GM12891 (cell line): ENCODE measurements around the gene R3HDM1.

Experiments
- DNase-seq: peaks from one replicate; pipeline ENCODE4 v3.0.0; 2011; ENCODE audit warnings: low spot score; ENCODE audit not compliant: insufficient read length
- FAIRE-seq: peaks from 2 replicates; lab custom pipeline; 2011; peaks lifted over from hg19 to GRCh38; lab: Jason Lieb, UNC
- PAX5 ChIP-seq: IDR thresholded peaks from 2 replicates; pipeline ENCODE4 v1.6.1; 2011; ENCODE audit warnings: low read length, moderate library complexity, mild to moderate bottlenecking; ENCODE audit not compliant: insufficient read depth, severe bottlenecking
- POLR2A ChIP-seq: IDR thresholded peaks from 2 replicates; pipeline ENCODE4 v1.6.1; 2011; ENCODE audit warnings: low read depth, low read length, control low read depth
- POLR2AphosphoS5 ChIP-seq: IDR thresholded peaks from 2 replicates; pipeline ENCODE4 v1.6.1; 2011; ENCODE audit warnings: low read depth, low read length, control low read depth
- POU2F2 ChIP-seq: IDR thresholded peaks from 2 replicates; pipeline ENCODE4 v1.6.1; 2011; ENCODE audit warnings: low read depth, mild to moderate bottlenecking, control low read depth, low read length, moderate library complexity
- SPI1 ChIP-seq: IDR thresholded peaks from 2 replicates; pipeline ENCODE4 v1.6.1; 2011; ENCODE audit warnings: low read depth, low read length, control low read depth
- TAF1 ChIP-seq: IDR thresholded peaks from 2 replicates; pipeline ENCODE4 v1.6.1; 2011; ENCODE audit warnings: low read depth, low read length, control low read depth

R3HDM1 gene

DNA sequence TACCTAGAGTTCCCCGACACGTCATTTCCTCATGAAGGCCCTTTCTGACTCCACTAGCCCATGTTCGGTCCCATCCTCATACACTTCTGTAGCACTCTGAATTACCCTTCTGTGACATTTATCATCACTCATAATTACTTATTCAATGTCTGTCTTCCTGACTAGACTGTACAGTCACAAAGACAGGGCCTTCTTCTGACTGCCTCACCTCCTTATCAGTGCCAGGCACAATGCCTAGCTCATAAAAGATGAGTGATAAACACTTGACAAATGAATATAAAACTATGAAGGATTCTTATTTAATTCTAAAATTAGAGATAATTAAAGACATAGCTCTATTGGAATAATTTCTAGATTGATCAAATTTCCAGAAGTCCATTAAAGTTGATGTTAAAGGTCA is 208.9 kb downstream of the R3HDM1 start:
- DNase-seq: no peak
- TF ChIP-seq SPI1 (no peak), TAF1 (no peak), POLR2AphosphoS5 (no peak), POU2F2 (no peak)

DNA sequence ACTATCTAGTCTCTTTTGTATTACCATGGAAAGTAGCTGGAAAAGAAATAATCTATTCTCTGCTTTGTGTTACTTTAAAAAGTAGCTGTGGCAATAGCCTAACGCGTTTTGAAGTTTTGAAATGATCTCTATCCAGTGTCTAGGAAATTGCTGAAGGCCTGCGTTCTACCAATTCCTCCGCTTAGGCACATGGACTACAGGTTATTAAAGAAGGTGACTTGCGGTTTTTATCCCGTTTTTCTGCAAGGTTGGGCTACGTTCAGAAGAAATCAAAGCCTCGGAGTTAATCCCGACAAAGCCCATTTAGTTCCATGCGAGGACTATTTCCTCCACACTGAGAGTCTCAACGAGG is 209.7 kb downstream of the R3HDM1 start:
- TF ChIP-seq POLR2AphosphoS5 (no peak), POLR2A (no peak), TAF1 (no peak), SPI1 (no peak), POU2F2 (no peak), PAX5 (no peak)
- no peak for FAIRE-seq
- no peak for DNase-seq

More for the DNA sequence above, 208.9 kb downstream of the R3HDM1 start:
- FAIRE-seq: no peak

DNA sequence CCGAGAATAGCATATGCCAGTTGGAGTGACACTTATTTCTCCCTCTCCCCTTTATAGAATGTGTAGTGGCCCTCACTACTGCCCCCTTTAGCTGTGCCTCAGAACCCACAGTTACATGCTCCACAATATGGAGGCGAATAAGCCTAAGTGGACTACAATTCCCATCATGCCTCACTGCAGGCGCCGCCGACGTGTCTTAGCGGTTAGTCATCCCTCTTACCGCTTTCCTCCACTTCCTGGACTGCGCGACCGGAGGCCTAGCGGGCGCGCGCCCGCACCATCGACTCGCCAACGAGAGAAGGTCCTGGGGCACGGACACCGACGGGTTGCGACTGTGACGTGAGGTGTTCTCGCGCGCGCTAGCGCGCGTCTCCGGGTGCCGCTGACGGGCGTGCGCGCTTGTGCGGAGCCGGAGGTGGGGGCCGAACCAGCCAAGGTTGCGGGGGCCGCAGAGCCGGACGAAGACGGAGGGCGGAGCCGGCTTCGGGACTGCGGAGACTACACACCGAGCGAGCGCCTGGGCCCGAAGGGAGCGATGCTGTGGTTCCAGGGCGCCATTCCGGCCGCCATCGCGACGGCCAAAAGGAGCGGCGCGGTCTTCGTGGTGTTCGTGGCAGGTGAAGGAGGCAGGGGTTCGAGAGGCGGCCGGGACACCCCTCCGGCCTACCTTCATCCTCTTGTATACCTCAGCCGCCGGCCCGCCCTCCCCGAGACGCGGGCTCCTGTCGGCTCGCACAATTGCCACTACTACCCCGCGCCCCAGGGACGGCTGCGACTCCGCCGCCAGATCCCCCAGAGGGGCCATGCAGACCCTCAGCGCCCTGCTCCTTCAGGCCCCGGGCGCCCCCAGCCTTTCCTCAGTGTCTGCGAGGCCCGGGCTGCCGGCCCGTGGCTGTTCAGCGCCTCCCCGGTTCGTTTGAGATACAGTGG is 210.4 kb downstream of the R3HDM1 start, which contains the start of gene UBXN4:
Gene UBXN4, plus strand, starts transcription at position 461 of the 930 bp plus-strand sequence. Its CDS starts 75 bp downstream, at position 536.
- FAIRE-seq: peak; percentile 99
- DNase-seq: peak; percentile 86
- TF ChIP-seq POLR2AphosphoS5 (peak; percentile 82), POLR2A (peak; percentile 88), TAF1 (peak; percentile 50), SPI1 (no peak)

GRCh38 chr2:135742325-135742757 is 211.1 kb downstream of the R3HDM1 start:
- TF ChIP-seq TAF1: no peak; the same call in 1 of the 2 replicates
- TF ChIP-seq POLR2A: peak; percentile 34; the same call in 1 of the 2 replicates
- TF ChIP-seq PAX5: no peak
- TF ChIP-seq SPI1: no peak
- no peak for TF ChIP-seq POLR2AphosphoS5
- DNase-seq (peak; percentile 8), FAIRE-seq (peak; percentile 94)

DNA sequence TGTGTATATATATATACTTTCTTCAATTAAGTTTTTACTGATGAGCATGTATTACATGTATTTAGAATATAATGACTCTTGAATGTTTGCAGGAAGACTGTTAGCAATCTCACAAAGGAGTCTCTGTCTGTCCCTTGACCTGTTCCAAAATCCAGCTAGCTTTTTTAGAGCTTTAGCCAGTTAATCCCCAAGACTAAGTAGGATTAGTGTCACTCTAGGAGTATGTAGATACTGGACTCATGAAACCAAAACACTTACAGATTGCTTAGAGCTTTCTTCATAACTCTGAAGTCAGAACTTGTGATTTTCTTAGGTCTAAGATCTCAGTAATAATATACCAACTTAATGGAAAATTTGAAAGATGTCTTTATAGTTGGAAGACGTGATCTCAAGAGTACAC is 212.6 kb downstream of the R3HDM1 start:
- DNase-seq (no peak), FAIRE-seq (no peak)
- no peak for TF ChIP-seq PAX5
- no peak for TF ChIP-seq POLR2A
- TF ChIP-seq TAF1: no peak
- TF ChIP-seq POU2F2: no peak
- TF ChIP-seq POLR2AphosphoS5: no peak
- TF ChIP-seq SPI1: no peak

GRCh38 chr2:135744760-135745314 is 213.6 kb downstream of the R3HDM1 start:
- FAIRE-seq (peak; percentile 88), DNase-seq (peak; percentile 20)
- TF ChIP-seq SPI1 (no peak), POLR2AphosphoS5 (no peak), PAX5 (no peak), POU2F2 (no peak), POLR2A (no peak), TAF1 (no peak)

DNA sequence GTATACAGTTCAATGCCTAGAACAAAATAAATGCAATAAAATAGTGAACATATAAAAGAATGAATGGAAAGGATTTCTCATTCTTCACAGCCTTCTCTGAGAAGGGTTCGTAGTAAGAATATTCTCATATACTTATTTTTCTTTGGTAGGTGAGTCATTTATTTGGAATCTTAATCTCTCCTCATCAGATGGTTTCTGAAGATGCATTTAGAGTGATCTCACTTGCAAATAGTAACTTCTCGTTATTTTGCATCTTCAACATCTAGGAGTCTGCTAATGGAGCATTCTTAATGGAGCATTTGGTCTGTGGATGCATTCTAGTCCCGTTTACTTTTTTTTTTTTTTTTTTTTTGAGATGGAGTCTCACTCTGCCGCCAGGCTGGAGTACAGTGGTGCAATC is 214.3 kb downstream of the R3HDM1 start:
- DNase-seq: no peak
- FAIRE-seq: no peak
- TF ChIP-seq POU2F2 (no peak), POLR2AphosphoS5 (no peak), POLR2A (no peak), PAX5 (no peak), TAF1 (no peak), SPI1 (no peak)

GRCh38 chr2:135755573-135755972 is 224.3 kb downstream of the R3HDM1 start:
- TF ChIP-seq POU2F2 (no peak), SPI1 (no peak), POLR2A (no peak), POLR2AphosphoS5 (no peak), PAX5 (no peak), TAF1 (no peak)
- DNase-seq: no peak
- no peak for FAIRE-seq

- FAIRE-seq (no peak), DNase-seq (no peak)
- TF ChIP-seq SPI1 (no peak), PAX5 (no peak)
Measured at GRCh38 chr2:135756692-135757091, 225.4 kb downstream of the R3HDM1 start.

- TF ChIP-seq PAX5 (no peak), SPI1 (peak; percentile 22; the same call in 1 of the 2 replicates), TAF1 (no peak)
- DNase-seq (no peak), FAIRE-seq (no peak)
Measured at GRCh38 chr2:135762022-135762421, 230.7 kb downstream of the R3HDM1 start.
